CD1c-positive myeloid dendritic cell (primary cell): Measurements from ENCODE around the gene LPP.

ENCODE experiments used
- DNase-seq: peaks from one replicate; pipeline ENCODE4 v3.0.0-alpha.2; 2016; ENCODE audit errors: extremely low spot score

Gene LPP

GRCh38 chr3:188299068-188299467 is 145.1 kb downstream of the LPP start:
- DNase-seq, result peak; percentile 52

- DNase-seq, result no peak
These were observed 145.8 kb downstream of the LPP start for GRCh38 chr3:188299708-188300107.

- no peak for DNase-seq
These were observed 147.2 kb downstream of the LPP start for GRCh38 chr3:188301147-188301546.

- no peak for DNase-seq
These were observed 149.4 kb downstream of the LPP start for GRCh38 chr3:188303286-188303799.

GRCh38 chr3:188303823-188304222 is 149.9 kb downstream of the LPP start:
- DNase-seq, result no peak

- no peak for DNase-seq
These were observed 150.5 kb downstream of the LPP start for GRCh38 chr3:188304501-188304900.

GRCh38 chr3:188305220-188305619 is 151.3 kb downstream of the LPP start:
- no peak for DNase-seq

GRCh38 chr3:188306435-188307005 is 152.6 kb downstream of the LPP start:
- no peak for DNase-seq

- DNase-seq, result peak; percentile 72
These were observed 155.7 kb downstream of the LPP start for GRCh38 chr3:188309437-188310269.

- no peak for DNase-seq
These were observed 156.3 kb downstream of the LPP start for GRCh38 chr3:188310270-188310710.

GRCh38 chr3:188315553-188315952 is 161.6 kb downstream of the LPP start:
- no peak for DNase-seq

- DNase-seq, result peak; percentile 28
These were observed 162.2 kb downstream of the LPP start for GRCh38 chr3:188316021-188316722.

GRCh38 chr3:188316723-188317070 is 162.7 kb downstream of the LPP start:
- no peak for DNase-seq

GRCh38 chr3:188319569-188319968 is 165.6 kb downstream of the LPP start:
- DNase-seq, result no peak

GRCh38 chr3:188320757-188321156 is 166.8 kb downstream of the LPP start:
- DNase-seq, result no peak

GRCh38 chr3:188321258-188321657 is 167.3 kb downstream of the LPP start:
- no peak for DNase-seq

GRCh38 chr3:188322135-188322887 is 168.4 kb downstream of the LPP start:
- no peak for DNase-seq

- DNase-seq, result no peak
These were observed 169.3 kb downstream of the LPP start for GRCh38 chr3:188323067-188323842.

GRCh38 chr3:188326111-188326510 is 172.2 kb downstream of the LPP start:
- no peak for DNase-seq

GRCh38 chr3:188326968-188327367 is 173.0 kb downstream of the LPP start:
- DNase-seq, result no peak

GRCh38 chr3:188327433-188327832 is 173.5 kb downstream of the LPP start:
- DNase-seq, result no peak
